GM19351 (cell line): ENCODE measurements around the gene TTC28.

Experiments used
- ATAC-seq: cut with Tn5 transposase; IDR thresholded peaks from one replicate; pipeline ENCODE4 v1.9.1; 2021; ENCODE audit warnings: mild to moderate bottlenecking, moderate library complexity; ENCODE audit not compliant: unreplicated experiment

TTC28 gene

GRCh38 chr22:28034760-28035401, 644.8 kb downstream of the TTC28 start:
- ATAC-seq: no peak

- no peak for ATAC-seq
These were observed 645.4 kb downstream of the TTC28 start for GRCh38 chr22:28034145-28034759.

DNA sequence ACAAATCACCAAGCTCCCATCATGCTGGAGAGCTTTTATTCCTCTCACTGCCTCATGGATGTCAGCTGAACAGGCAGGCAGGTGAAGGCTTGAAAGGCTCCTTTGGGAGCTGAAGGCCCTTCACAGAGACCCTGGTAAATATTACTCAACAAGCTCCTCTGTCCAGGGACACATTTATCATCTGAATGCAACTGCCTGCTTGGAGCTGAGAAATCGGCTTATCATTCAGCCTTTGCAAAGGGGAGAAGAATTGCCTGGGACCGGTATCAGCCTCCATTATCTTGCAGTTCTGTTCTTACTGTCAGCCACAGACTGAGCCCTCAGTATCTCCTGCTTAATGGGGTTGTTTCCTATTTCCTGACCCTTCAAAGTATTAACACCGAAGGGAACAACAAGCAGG, 646.8 kb downstream of the TTC28 start:
- ATAC-seq: no peak

DNA sequence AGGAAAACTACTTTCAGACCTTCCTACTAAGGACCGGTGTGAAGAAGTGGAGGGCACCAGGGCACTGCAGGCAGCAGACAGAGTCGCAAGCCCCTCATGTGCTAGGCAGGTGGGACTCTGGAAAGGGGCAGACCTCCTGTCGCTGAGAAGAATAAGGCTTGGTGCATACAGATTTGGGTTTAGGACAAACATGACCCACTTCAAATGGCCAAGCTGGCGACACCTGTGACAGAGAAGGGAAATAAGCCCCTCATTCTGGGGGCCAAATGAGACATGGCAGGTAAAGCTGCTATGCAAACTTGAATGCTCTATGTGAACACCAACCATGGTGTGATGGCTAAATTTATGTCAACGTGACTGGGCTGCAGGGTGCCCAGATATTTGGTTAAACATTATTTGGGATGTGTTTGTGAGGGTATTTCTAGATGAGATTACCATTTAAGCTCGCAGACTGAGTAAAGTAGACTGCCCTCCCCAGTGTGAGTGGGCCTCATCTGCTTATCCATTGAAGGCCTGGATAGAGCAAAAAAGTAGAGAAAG, 648.2 kb downstream of the TTC28 start:
- no peak for ATAC-seq

GRCh38 chr22:28030473-28030872, 649.2 kb downstream of the TTC28 start:
- ATAC-seq: no peak

GRCh38 chr22:28029956-28030355, 649.7 kb downstream of the TTC28 start:
- no peak for ATAC-seq

DNA sequence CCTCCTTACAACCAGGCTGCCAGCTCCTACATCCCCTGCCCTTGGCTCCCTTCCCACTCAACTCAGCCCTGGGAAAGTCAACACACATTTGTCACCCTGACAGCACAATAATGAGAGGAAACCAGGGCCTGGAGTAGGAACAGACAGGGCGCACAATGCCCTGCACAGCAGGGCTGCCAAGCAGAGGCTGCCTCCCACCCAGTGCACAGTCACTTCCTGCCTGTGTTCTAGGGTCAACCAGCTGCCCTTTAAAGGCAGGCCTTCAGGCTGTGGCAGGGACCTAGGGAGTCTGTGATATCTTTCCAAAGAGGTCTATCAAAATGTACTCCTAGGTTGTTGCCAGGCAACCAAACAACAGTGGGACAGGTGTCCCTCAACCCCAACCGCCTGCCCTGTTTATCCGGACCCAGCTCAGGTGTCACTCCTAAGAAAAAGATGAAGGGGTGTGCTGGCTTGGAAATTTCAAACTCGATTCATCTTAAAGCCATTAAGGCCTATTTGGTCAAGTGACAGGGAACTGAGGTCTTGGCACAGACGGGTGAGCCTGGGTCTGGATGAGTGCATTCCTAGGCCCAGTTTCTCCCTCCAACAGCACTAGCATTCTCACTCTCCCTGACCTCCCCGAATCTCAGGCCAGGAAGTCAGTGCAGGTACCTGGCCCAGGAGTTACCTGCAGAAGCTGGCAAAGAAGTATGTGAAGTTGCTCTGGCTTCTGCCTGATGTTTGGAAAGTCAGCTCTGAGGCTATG, 650.3 kb downstream of the TTC28 start:
- no peak for ATAC-seq

DNA sequence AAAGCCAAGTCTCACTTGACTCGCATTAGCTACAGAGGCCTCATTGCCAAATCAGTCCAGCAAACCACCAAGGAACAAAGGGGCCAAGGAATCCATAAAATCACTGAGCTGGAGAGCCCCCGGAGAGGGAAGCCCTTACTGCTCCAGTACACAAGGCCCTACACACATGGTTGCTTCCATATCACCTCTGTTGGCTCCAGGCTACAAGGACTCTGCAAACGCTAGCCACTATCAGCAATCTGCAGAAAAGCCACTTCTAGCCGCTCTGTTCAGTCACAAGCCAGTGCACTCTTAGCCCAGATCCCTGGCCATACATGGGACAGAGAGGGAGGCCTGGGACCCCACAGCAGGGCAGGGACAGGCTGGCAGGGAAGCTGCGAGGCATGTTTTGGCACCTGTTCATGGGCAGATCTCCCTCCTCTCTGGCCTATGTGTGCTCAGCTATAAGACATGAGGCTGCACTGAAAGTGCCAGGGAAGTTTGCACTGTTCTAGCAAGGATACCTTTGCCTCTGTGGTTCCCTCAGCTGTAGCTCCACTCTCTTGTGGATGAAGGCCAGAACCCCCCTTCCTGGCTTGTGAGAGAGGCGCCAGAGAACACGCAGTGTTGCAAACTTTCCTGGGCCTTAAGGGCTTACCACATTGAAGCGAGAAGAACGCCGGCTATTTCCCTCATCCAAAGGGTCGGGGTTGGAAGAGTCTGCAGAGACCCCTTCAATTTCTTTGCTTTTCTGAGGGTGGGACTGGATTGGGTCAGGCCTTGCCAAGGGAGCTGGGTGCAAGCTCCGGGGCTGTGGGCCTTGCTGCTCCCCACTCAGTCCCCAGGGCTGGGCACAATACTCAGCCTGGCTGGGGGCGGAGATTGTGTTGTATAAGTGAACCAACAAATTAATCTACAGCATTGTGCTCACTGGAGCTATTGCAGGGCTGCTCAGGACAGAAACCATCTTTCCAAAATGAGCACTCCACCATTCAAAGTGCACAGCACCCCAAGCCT, 651.9 kb downstream of the TTC28 start:
- ATAC-seq: no peak

DNA sequence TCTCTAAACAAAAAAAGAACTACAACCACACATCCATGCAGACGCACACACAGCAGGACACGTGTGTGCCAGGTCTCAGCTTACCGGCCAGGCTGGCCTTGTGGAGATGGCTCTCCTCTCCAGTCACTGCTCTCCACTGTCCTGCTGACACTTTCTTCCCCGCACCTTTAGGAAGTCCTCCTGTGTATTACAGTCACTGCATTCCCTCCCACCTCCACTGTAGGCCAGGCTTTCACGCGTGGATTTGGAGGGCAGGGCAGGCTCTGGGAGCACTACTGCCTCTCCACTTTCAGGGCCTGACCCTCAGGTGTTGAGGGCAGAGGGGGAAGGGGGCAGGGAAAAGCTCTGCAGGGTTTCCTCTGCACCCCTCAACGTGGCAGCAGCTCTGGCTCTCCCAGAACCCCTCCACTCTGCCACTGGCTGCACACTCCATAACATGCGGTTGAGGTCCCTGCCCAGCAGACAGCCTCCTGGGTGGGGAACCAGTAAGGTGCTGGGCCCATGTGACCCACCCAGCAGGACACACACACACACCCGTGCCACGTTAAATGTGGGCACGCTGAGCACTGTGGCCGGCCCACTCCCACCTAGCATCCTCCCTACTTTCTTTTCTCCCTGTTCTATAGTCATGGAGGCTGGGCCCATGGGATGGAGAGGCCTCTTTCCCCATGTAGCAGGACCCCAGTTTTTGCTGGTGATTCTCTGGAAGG, 653.6 kb downstream of the TTC28 start:
- ATAC-seq: no peak

- no peak for ATAC-seq
These were observed 654.3 kb downstream of the TTC28 start for GRCh38 chr22:28025333-28025732.

- no peak for ATAC-seq
These were observed 655.2 kb downstream of the TTC28 start for GRCh38 chr22:28024422-28024888.

- no peak for ATAC-seq
These were observed 655.9 kb downstream of the TTC28 start for GRCh38 chr22:28023774-28024173.

DNA sequence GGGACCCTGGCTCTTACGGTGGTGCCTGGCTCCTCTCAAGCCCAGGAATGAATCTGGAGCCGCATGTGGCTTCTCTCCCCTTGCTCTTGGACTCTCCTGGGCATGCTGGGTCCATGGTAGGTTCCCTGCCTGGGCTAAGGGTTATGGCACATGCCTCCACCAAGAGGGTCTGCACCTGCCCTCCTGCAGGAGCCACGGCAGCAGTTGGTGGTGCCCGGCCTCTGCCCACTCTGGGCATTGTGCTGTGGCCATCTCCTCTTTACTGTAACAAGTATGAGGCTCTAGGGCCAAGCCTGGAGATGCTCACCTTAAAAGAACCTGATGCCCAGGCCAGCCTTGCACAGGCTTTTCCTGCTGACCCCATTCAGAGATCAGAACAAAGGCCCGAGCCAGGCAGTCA, 656.6 kb downstream of the TTC28 start:
- ATAC-seq: no peak

GRCh38 chr22:28021998-28022660, 657.5 kb downstream of the TTC28 start:
- no peak for ATAC-seq

- no peak for ATAC-seq
These were observed 658.3 kb downstream of the TTC28 start for GRCh38 chr22:28021116-28021997.

GRCh38 chr22:28019881-28020861, 659.5 kb downstream of the TTC28 start:
- ATAC-seq: no peak

- no peak for ATAC-seq
These were observed 660.3 kb downstream of the TTC28 start for GRCh38 chr22:28019360-28019759.
